ENCODE results near the gene SPACA5B. TPM values are rescaled to one million over a fixed set of nuclear protein-coding genes. Genes with fewer than 3 reads are reported as not detected.
"Not testable (repeated sequence)": the region's sequence is repeated elsewhere in the genome, so short reads cannot be mapped to it uniquely, and the experiment has no call there.

The SPACA5B gene
- not detected in 2 replicates for total RNA-seq (ENCODE audit: low replicate concordance)
- long read RNA-seq = 0 reads

DNA sequence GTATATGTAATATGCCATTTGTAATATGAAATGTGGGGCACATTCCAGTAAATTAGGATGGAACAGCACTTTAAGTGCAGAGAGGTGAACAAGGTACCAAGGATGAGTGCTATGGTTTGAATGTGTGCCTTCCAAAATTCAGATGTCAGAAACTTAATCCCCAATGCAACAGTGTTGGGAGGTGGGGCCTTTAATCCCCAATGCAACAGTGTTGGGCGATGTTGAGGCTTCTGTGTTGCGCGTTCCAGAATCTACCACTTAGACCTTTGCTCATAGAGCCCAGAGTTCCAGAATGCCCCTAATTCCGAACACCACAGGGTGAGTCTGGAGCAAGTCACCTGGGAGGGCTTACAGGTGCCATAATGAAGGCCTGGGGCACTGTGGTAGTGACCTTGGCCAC is at the start of gene SPACA5B:
TSS of gene SPACA5B (plus strand) at position 301 of the 400 bp plus-strand sequence. CDS start at position 363, 62 bp downstream.
- DNase-seq (ENCODE audit: extremely low spot score, unreplicated experiment); H3K4me3 Mint-ChIP-seq; H3K4me1 Mint-ChIP-seq (ENCODE audit: unreplicated experiment); H3K36me3 Mint-ChIP-seq; H3K27ac Mint-ChIP-seq; H3K27me3 Mint-ChIP-seq; H3K9me3 Mint-ChIP-seq: not testable (repeated sequence)

DNA sequence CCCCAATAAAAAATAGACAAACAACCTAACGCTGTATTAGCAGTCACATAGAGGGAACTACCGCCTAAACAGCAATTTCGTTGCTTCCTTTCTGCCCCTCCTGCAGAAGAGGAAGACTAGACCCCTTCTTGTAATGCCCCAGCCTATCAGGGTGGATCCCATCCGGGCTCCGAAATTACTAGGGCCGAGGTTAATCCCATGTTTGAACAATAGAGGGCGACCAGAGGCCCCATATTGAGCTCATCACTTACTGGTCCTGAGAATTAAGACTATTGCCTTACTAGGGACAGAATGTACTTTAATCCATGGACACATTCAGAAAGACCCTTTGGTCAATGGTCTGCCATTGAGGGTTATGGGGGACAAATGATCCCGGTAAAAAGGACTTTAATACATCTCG is 47.2 kb upstream of the SPACA5B start:
- H3K36me3 Mint-ChIP-seq = no peaks in the 10 kb centered on the region
- H3K27ac Mint-ChIP-seq = no peak overlapping the region
- H3K4me3 Mint-ChIP-seq = no peak overlapping the region
- no peak for DNase-seq (ENCODE audit: extremely low spot score, unreplicated experiment)
- TF ChIP-seq, protein P1, sequence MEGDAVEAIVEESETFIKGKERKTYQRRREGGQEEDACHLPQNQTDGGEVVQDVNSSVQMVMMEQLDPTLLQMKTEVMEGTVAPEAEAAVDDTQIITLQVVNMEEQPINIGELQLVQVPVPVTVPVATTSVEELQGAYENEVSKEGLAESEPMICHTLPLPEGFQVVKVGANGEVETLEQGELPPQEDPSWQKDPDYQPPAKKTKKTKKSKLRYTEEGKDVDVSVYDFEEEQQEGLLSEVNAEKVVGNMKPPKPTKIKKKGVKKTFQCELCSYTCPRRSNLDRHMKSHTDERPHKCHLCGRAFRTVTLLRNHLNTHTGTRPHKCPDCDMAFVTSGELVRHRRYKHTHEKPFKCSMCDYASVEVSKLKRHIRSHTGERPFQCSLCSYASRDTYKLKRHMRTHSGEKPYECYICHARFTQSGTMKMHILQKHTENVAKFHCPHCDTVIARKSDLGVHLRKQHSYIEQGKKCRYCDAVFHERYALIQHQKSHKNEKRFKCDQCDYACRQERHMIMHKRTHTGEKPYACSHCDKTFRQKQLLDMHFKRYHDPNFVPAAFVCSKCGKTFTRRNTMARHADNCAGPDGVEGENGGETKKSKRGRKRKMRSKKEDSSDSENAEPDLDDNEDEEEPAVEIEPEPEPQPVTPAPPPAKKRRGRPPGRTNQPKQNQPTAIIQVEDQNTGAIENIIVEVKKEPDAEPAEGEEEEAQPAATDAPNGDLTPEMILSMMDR (conservative IDR thresholded peaks at IDR 0.05) = peak; percentile 69
- H3K4me1 Mint-ChIP-seq (ENCODE audit: unreplicated experiment) = no peaks in the 10 kb centered on the region
- no peaks in the 10 kb centered on the region for H3K9me3 Mint-ChIP-seq
- H3K27me3 Mint-ChIP-seq = no peaks in the 10 kb centered on the region

DNA sequence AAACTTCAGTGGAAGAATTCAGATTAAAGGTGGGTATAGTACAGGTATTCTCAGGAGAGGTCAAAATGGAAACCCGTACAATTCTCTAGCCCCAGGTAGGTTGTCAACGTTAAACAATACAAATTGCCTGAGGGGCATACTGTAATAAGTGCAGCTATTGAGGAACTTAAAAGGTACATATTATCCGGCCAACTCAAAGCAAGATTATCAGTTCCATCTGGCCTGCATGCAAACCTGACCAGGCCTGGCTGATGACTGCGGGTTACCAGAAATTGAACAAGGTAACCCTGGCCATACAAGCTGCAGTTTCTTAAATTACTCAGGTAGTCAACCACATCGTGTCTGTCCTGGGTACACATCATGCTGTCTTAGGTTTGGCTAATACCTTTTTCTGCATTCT is 46.7 kb upstream of the SPACA5B start:
- no peaks in the 10 kb centered on the region for H3K36me3 Mint-ChIP-seq
- no peaks in the 10 kb centered on the region for H3K9me3 Mint-ChIP-seq
- TF ChIP-seq, protein P1 (conservative IDR thresholded peaks at IDR 0.05) = no peak
- no peak overlapping the region for H3K27ac Mint-ChIP-seq
- no peaks in the 10 kb centered on the region for H3K27me3 Mint-ChIP-seq
- no peak overlapping the region for H3K4me3 Mint-ChIP-seq
- no peak for DNase-seq (ENCODE audit: extremely low spot score, unreplicated experiment)
- no peaks in the 10 kb centered on the region for H3K4me1 Mint-ChIP-seq (ENCODE audit: unreplicated experiment)

DNA sequence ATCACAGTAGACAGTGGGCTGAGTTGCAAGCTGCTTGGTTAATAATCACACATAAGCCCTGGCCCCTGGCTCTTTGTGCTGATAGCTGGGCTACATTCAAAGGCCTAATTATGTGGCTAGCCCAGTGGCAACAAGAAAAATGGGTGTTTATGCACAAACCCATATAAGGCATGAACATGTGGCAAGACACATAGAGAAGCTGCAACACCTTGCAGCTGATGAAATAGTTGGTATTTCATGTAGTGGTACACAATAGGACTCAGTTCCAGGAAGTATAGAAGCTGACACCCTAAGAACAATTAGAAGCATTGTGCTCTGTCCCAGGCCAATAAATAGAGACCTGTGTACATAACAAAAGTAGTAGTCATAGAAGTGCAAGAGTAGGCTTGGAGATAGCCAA is 44.3 kb upstream of the SPACA5B start:
- Mint-ChIP-seq H3K27ac (no peak overlapping the region), H3K9me3 (no peaks in the 10 kb centered on the region), H3K27me3 (no peaks in the 10 kb centered on the region), H3K4me1 (ENCODE audit: unreplicated experiment) (no peaks in the 10 kb centered on the region), H3K36me3 (no peaks in the 10 kb centered on the region), H3K4me3 (no peak overlapping the region)
- TF ChIP-seq, protein P1 (conservative IDR thresholded peaks at IDR 0.05) = no peak
- no peak for DNase-seq (ENCODE audit: extremely low spot score, unreplicated experiment)

DNA sequence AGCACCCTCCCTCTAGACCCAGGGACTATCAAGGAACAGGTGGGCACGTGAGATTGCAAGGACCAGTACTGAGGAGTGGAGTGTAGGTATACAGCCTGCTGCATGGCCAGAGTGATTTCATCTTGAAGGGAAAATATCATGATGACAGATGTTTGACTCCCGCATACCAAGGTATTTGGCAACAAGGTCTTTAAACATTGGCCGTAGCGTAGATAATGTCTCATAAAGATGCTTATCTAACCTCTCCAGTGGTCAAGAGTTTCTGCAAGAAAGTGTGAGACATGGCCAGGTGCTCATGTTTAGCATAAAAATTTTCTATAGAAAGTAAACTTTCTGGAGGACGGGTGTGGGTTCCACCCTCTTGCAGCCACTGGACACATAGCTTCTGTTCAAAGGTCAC is 40.3 kb upstream of the SPACA5B start:
- Mint-ChIP-seq H3K9me3 (no peaks in the 10 kb centered on the region), H3K4me1 (ENCODE audit: unreplicated experiment) (no peaks in the 10 kb centered on the region), H3K36me3 (no peaks in the 10 kb centered on the region), H3K27me3 (no peaks in the 10 kb centered on the region), H3K4me3 (no peak overlapping the region), H3K27ac (no peak overlapping the region)
- no peak for DNase-seq (ENCODE audit: extremely low spot score, unreplicated experiment)
- TF ChIP-seq, protein P1 (conservative IDR thresholded peaks at IDR 0.05) = no peak

DNA sequence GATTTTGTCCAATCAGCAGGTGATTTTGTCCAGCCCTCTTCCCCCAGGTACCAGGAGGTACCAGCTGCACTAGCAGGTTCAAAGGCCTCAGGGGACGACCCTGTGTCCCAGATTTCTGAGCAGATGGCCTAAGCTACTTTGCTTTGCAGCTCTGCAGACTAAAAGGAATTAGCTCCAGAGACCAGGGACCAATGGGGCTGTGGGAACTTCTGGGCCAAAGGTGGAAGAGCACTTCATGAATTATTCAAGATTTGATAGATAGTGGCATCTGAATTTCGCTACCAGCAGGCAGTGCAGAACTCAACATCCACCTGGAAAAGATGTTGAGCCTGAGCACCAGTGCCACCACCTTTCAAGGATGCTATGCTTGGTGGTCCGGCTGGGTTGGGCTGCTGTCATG is 37.9 kb upstream of the SPACA5B start:
- H3K4me1 Mint-ChIP-seq (ENCODE audit: unreplicated experiment); H3K36me3 Mint-ChIP-seq; DNase-seq (ENCODE audit: extremely low spot score, unreplicated experiment); H3K27ac Mint-ChIP-seq; H3K4me3 Mint-ChIP-seq; H3K27me3 Mint-ChIP-seq; H3K9me3 Mint-ChIP-seq: not testable (repeated sequence)

DNA sequence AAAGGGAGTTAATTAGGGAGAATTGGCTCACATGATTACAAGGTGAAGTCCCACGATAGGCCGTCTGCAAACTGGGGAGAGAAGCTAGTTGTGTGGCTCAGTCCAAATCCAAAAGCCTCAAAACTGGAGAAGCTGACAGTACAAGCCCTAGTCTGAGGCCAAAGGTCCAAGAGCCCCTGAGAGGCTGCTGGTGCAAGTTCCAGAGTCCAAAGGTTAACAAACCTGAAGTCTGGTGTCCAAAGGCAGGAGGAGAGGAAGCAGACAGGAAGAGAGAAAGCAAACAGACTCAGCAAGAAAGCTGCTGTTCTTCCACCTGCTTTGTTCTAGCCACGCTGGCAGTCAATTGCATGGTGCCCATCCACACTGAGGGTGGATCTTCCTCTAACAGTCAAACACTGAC is 29.0 kb upstream of the SPACA5B start:
- H3K27ac Mint-ChIP-seq = no peak overlapping the region
- no peaks in the 10 kb centered on the region for H3K9me3 Mint-ChIP-seq
- no peaks in the 10 kb centered on the region for H3K27me3 Mint-ChIP-seq
- no peaks in the 10 kb centered on the region for H3K4me1 Mint-ChIP-seq (ENCODE audit: unreplicated experiment)
- TF ChIP-seq, protein P1 (conservative IDR thresholded peaks at IDR 0.05) = no peak
- H3K36me3 Mint-ChIP-seq = no peaks in the 10 kb centered on the region
- no peak for DNase-seq (ENCODE audit: extremely low spot score, unreplicated experiment)
- H3K4me3 Mint-ChIP-seq = no peak overlapping the region
